IPS-18a (cell line): ENCODE results near the gene IGFL3.
A peak's percentile ranks its signal among the peaks of the same experiment; 100 is the strongest.

Experiments used
- H3K27ac ChIP-seq: one replicate; pipeline ENCODE4 v1.5.1; 2013; ENCODE audit warnings: low read length
- H3K27me3 ChIP-seq: one replicate; pipeline ENCODE4 v1.6.1; 2013; ENCODE audit warnings: mild to moderate bottlenecking, low read length; ENCODE audit not compliant: control insufficient read depth, insufficient read depth
- H3K36me3 ChIP-seq: one replicate; pipeline ENCODE4 v1.6.1; 2013; ENCODE audit warnings: low read depth, low read length; ENCODE audit not compliant: control insufficient read depth
- H3K4me1 ChIP-seq: one replicate; pipeline ENCODE4 v1.6.1; 2013; ENCODE audit warnings: low read depth, low read length; ENCODE audit not compliant: control insufficient read depth
- H3K4me3 ChIP-seq: one replicate; pipeline ENCODE4 v1.5.1; 2013; ENCODE audit warnings: low read length
- H3K9ac ChIP-seq: one replicate; pipeline ENCODE4 v1.6.1; 2013; ENCODE audit warnings: mild to moderate bottlenecking, low read length, moderate library complexity
- H3K9me3 ChIP-seq: one replicate; pipeline ENCODE4 v1.6.1; 2013; ENCODE audit warnings: low read depth, low read length; ENCODE audit not compliant: control insufficient read depth

Gene IGFL3

DNA sequence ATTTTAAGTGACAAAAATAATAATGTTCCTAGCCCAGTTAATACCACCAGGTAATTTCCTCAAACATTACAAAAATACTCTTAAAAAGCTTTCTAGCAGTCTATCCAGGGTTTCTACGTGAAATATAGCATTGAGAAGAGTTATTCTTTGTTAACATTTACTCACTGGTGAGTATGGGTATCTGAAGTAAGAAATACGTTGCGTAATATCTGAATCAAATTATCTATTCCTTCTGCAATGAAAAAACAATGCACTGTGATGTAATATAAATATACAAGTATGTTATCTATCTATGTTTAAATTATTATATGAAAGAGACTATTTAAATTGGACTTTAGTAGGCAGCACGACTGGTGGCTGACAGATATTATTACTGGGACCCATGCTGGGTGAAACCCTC is 17.8 kb upstream of the IGFL3 start:
- Histone ChIP-seq H3K36me3 (no peaks in the 10 kb centered on the region), H3K4me1 (no peaks in the 10 kb centered on the region), H3K9ac (no peak overlapping the region), H3K9me3 (no peaks in the 10 kb centered on the region), H3K4me3 (no peak overlapping the region), H3K27me3 (no peaks in the 10 kb centered on the region), H3K27ac (no peak overlapping the region)

DNA sequence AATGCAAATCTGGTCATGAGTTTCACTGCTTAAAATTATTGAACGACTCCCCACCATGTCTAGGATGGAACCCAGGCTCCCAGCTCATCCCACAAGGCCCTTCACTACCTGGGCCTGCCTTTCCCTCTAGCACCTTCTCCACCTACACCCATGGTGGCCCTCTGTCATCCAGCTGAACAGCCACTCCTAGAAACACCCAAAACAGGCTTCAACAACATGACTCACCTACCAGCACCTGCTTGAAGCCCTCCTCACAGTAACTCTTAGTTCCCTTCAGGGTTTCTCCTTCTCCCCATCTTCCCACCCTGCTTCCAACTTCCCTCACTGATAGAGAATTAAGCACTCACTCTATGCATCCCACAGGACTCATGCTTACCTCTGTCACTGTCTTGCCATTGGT is 16.9 kb upstream of the IGFL3 start:
- H3K4me1 ChIP-seq: no peaks in the 10 kb centered on the region
- H3K27me3 ChIP-seq: no peaks in the 10 kb centered on the region
- H3K27ac ChIP-seq: no peak overlapping the region
- H3K9me3 ChIP-seq: no peaks in the 10 kb centered on the region
- H3K36me3 ChIP-seq: no peaks in the 10 kb centered on the region
- H3K4me3 ChIP-seq: no peak overlapping the region
- no peak overlapping the region for H3K9ac ChIP-seq

DNA sequence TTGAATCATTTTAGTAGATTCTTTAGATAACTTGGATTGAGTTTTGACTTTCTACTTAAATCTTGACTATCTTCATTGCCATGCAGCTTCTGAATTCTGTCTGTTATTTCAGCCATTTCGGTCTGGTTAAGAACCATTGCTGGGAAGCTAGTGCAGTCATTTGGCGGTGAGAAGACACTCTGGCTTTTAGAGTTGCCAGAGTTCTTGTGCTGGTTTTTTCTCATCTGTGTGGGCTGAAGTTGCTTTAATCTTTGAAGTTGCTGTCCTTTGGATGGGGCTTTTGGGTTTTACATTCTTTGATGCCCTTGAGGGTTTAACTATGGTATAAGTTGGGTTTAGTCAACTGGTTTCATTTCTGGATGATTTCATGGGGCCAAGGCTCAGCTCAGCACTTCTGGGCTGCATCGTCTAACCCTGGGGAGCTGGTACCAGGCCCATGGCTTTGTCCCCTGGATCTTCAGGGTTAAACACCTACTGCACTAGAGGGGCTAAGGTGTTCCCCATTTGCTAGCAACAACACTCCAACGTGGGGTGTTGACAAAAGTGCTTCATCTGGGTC is 13.5 kb upstream of the IGFL3 start:
- no peak overlapping the region for H3K27ac ChIP-seq
- H3K9ac ChIP-seq: no peak overlapping the region
- H3K27me3 ChIP-seq: no peaks in the 10 kb centered on the region
- no peaks in the 10 kb centered on the region for H3K9me3 ChIP-seq
- peaks cover 10% of the 10 kb centered on the region for H3K4me1 ChIP-seq
- no peaks in the 10 kb centered on the region for H3K36me3 ChIP-seq
- H3K4me3 ChIP-seq: no peak overlapping the region

DNA sequence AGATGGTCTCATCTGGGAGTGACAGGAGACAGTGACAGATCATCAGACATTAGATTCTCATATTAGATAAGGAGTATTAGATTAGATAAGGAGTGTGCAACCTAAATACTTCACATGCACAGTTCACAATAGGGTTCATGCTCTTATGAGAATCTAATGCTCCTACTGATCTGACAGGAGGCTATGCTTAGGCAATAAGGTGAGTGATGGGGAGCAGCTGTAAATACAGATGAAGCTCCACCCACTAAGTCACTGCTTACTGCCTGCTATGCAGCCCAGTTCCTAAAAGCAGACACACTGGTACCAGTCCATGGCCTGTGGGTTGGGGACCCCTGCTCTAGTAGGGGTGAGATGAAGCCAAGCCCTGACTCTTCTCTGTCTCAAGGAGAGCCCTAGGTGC is 10.0 kb upstream of the IGFL3 start:
- peaks cover 18% of the 10 kb centered on the region for H3K4me1 ChIP-seq
- H3K27me3 ChIP-seq: no peaks in the 10 kb centered on the region
- H3K36me3 ChIP-seq: no peaks in the 10 kb centered on the region
- H3K4me3 ChIP-seq: no peak overlapping the region
- H3K27ac ChIP-seq: no peak overlapping the region
- H3K9me3 ChIP-seq: no peaks in the 10 kb centered on the region
- H3K9ac ChIP-seq: no peak overlapping the region

DNA sequence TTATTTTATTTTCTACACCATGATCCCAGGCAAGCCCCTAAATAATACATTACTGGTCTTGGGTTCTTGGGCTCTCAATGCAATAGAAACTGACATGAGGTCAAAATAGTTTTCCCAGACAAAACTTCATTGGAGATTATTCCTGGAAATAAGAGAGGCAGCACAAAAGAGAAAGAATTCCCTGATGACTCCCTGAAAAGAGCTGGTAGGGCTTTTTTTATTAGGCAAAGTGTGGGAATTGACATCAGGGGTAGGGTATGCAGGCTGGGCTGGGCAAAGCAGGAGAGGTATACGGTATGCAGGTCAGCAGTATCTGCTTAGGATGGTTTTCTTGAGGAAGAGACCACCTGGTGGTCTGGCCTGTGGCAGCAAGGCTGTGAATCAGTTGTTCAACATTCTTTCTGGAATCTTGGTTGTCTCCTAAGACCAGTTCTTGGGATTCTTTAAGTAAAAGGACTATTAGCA is 9.3 kb upstream of the IGFL3 start:
- Histone ChIP-seq H3K27ac (peak overlapping the region; percentile 91), H3K9ac (peak overlapping the region; percentile 79), H3K9me3 (no peaks in the 10 kb centered on the region), H3K4me3 (no peak overlapping the region), H3K4me1 (peaks cover 18% of the 10 kb centered on the region), H3K36me3 (no peaks in the 10 kb centered on the region), H3K27me3 (no peaks in the 10 kb centered on the region)

DNA sequence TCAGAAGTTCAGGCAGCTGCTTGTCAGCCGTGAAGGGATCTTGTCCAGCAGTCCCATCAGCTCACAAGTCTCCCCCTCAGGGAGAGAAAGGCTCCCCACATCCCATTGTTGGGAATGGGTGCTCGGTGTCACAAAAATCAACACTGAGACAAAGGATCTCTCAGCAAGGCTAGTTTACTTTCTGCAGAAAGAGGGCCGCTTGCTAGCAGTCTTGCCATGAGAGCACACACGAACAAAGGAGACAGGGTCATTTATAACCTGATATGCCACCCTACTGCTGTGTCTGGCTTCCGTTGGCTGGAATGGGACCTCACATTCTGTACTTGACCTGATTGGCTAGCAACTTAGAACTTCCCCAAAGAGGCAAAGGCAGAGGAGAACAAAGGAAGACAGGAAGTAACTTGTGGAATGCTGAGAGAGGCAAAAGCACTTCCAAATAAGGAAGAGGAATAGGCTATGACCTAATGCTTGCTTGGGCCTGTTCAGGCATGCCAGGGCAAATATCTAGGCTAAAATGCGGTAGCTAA is 8.7 kb upstream of the IGFL3 start:
- H3K36me3 ChIP-seq: no peaks in the 10 kb centered on the region
- peak overlapping the region; percentile 43 for H3K4me3 ChIP-seq
- H3K27me3 ChIP-seq: no peaks in the 10 kb centered on the region
- H3K4me1 ChIP-seq: peaks cover 18% of the 10 kb centered on the region
- H3K27ac ChIP-seq: peak overlapping the region; percentile 91
- H3K9me3 ChIP-seq: no peaks in the 10 kb centered on the region
- H3K9ac ChIP-seq: peak overlapping the region; percentile 79

DNA sequence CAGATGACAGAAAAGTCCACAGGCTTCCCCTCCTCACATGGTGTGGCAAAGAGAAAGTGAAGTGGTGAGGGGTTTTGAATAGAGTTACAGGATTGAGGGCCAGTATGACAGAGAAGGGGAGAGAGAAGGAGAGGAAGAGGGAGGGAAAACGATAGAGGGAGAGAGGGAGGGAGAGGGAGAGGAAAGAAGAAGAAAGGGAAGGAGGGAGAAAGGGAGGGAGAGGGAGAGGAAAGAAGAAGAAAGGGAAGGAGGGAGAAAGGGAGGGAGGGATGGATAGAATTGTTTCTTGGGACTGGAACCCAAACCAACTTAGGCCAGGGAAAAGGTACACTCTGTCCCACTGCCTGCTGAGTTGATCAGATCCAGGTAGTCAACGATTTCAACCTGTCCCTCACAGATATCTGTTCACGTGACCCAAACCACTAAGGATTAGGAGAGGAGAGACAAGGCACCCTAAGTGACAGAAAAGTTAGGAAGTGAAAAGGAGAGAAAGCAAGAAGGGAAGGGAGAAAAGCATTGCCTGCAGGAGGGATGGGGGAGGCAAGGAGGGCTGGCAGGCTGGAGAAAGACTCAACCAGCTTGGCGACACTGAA is 8.1 kb upstream of the IGFL3 start:
- no peaks in the 10 kb centered on the region for H3K9me3 ChIP-seq
- peaks cover 18% of the 10 kb centered on the region for H3K4me1 ChIP-seq
- peak overlapping the region; percentile 91 for H3K27ac ChIP-seq
- no peaks in the 10 kb centered on the region for H3K27me3 ChIP-seq
- H3K9ac ChIP-seq: peak overlapping the region; percentile 79
- H3K36me3 ChIP-seq: no peaks in the 10 kb centered on the region
- H3K4me3 ChIP-seq: peak overlapping the region; percentile 43

DNA sequence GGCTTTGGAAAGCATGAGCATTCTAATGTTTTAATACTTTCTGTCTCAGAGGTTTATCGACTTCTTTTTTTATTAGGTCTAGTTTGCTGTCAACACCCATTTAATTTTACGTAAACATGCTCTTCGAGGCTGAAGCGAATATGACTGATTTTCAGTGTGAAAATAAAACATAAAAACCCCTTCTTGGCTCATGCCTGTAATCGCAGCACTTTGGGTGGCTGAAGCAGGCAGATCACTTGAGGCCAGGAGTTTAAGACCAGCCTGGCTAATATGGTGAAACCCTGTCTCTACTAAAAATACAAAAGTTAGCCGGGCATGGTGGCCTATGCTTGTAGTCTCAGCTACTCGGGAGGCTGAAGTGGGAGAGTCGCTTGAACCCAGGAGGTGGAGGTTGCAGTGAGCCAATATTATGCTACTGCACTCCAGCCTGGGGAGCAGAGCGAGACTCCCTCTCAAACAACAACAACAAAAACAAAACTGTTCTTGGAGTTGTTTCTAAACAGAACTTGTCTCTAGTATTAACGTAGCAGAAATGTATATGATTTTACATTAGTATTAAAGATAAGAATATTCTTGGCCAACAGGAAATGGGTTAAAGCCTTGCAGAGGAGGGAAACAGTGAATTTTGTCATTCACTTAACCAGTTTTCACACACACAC is 7.1 kb upstream of the IGFL3 start:
- Histone ChIP-seq H3K4me3 (no peak overlapping the region), H3K4me1 (peaks cover 18% of the 10 kb centered on the region), H3K36me3 (no peaks in the 10 kb centered on the region), H3K27ac (no peak overlapping the region), H3K27me3 (no peaks in the 10 kb centered on the region), H3K9me3 (no peaks in the 10 kb centered on the region), H3K9ac (no peak overlapping the region)

DNA sequence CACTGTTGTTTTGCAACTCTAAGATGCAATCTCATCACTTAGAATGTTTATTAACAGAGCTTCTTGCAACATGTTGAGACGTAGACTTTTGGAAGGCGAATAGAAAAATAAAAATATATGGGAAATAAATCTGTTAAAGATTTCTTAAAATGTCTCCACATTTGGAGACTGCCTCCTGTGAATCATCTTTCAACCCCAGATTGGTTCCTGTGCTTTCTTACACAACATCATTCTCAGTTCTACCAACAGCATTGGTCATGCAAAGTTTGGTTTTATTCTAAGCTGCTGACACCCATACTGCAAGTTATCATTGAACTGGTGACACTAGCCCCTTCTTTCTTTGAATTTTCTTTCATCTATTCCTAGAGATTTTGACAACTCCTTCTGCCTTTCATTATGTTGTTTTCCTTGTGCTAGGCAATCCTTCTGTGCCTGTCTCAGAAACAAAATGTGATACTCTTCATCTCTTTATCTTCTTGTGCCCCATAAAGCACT is 1.6 kb upstream of the IGFL3 start:
- H3K4me3 ChIP-seq: no peak overlapping the region
- no peak overlapping the region for H3K27ac ChIP-seq
- H3K36me3 ChIP-seq: no peaks in the 10 kb centered on the region
- H3K9me3 ChIP-seq: no peaks in the 10 kb centered on the region
- no peaks in the 10 kb centered on the region for H3K27me3 ChIP-seq
- no peaks in the 10 kb centered on the region for H3K4me1 ChIP-seq
- no peak overlapping the region for H3K9ac ChIP-seq

DNA sequence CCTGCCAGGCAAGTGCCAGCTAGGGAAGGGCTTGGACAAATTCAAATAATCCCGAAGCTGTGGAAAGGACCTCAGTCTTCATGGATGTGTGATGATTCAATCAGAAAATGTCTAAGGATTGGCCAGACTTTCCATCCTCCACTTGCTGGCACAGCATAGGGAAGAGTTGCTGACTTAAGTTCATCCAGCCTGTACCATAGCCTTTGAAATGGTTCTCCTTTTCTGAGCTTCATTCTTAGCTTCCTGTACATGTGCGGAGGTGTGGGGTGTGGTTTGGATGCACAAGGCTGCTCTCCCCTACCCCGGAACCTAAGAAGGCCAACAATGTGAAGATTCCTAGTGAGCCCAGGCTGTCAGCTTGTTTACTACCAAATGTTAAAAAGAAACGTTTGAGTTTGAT is 959 bp upstream of the IGFL3 start:
- Histone ChIP-seq H3K4me3 (no peak overlapping the region), H3K27me3 (no peaks in the 10 kb centered on the region), H3K9ac (no peak overlapping the region), H3K36me3 (no peaks in the 10 kb centered on the region), H3K27ac (no peak overlapping the region), H3K4me1 (no peaks in the 10 kb centered on the region), H3K9me3 (no peaks in the 10 kb centered on the region)

DNA sequence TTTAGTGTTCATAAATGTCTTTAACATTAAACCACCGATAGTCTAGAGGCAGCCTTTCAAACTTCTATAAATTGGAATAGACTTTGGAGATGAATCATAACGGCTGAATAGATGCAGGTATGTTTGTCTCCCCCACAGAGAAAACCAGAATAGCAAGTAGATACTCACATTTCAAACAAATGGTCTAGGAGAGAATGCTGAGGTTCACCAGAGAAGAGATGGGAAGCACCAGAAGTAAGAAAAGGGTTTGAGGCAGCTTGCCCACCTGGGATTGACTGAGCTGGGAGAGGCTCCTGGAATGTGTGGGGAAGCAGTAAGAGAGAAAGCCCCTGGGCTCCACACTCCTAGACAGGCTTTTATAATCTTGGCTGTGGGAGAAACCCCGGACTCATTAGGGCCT is 6.4 kb downstream of the IGFL3 start:
- H3K4me1 ChIP-seq: no peaks in the 10 kb centered on the region
- H3K9me3 ChIP-seq: no peaks in the 10 kb centered on the region
- no peaks in the 10 kb centered on the region for H3K36me3 ChIP-seq
- no peak overlapping the region for H3K27ac ChIP-seq
- no peak overlapping the region for H3K9ac ChIP-seq
- no peak overlapping the region for H3K4me3 ChIP-seq
- H3K27me3 ChIP-seq: no peaks in the 10 kb centered on the region
